ENCODE results near the gene PSMD12.
A peak's percentile ranks its signal among the peaks of the same experiment; 100 is the strongest.

The PSMD12 gene

GRCh38 chr17:67294451-67295199 lies 71.8 kb downstream of the PSMD12 start:
- Histone ChIP-seq H2AFZ (ENCODE audit: low read depth, low read length, severe bottlenecking) (no peak overlapping the region), H3K4me2 (ENCODE audit: low read depth, low read length, poor library complexity, severe bottlenecking) (no peak overlapping the region)
- TF ChIP-seq EZH2phosphoT487 (conservative IDR thresholded peaks at IDR 0.05; ENCODE audit: low read length) (no peak), CTCF (IDR thresholded peaks at IDR 0.05; ENCODE audit: insufficient read depth, low read length, poor library complexity, severe bottlenecking) (no peak)

GRCh38 chr17:67293251-67294203 lies 72.8 kb downstream of the PSMD12 start:
- H3K4me2 ChIP-seq (ENCODE audit: low read depth, low read length, poor library complexity, severe bottlenecking), result peak overlapping the region; percentile 23
- H4K20me1 ChIP-seq (ENCODE audit: low read depth, low read length), result no peaks in the 10 kb centered on the region

More at GRCh38 chr17:67294451-67295199, 71.8 kb downstream of the PSMD12 start:
- no peaks in the 10 kb centered on the region for H3K27me3 ChIP-seq (ENCODE audit: low read length)
- H3K36me3 ChIP-seq (ENCODE audit: low read length), result no peaks in the 10 kb centered on the region
- H3K9me2 ChIP-seq (replicated peaks; ENCODE audit: insufficient read depth, low read length), result no peaks in the 10 kb centered on the region
- H3K9me3 ChIP-seq (ENCODE audit: insufficient read depth, low read length), result no peaks in the 10 kb centered on the region
- no peaks in the 10 kb centered on the region for H3F3A ChIP-seq (ENCODE audit: insufficient read depth)
- H3K79me2 ChIP-seq (ENCODE audit: insufficient read depth, low read length), result no peaks in the 10 kb centered on the region
- H4K20me1 ChIP-seq (ENCODE audit: low read depth, low read length), result no peaks in the 10 kb centered on the region
- H3K4me3 ChIP-seq (ENCODE audit: insufficient read depth, low read length, poor library complexity, severe bottlenecking), result no peak overlapping the region
- no peak overlapping the region for H3K27ac ChIP-seq (ENCODE audit: low read depth, low read length)
- H3K9ac ChIP-seq (ENCODE audit: low read length), result no peak overlapping the region

GRCh38 chr17:67290711-67291291 lies 75.6 kb downstream of the PSMD12 start:
- Histone ChIP-seq H3K9ac (ENCODE audit: low read length) (no peak overlapping the region), H2AFZ (ENCODE audit: low read depth, low read length, severe bottlenecking) (no peak overlapping the region), H3K79me2 (ENCODE audit: insufficient read depth, low read length) (no peaks in the 10 kb centered on the region), H4K20me1 (ENCODE audit: low read depth, low read length) (no peaks in the 10 kb centered on the region), H3K27ac (ENCODE audit: low read depth, low read length) (no peak overlapping the region), H3F3A (ENCODE audit: insufficient read depth) (no peaks in the 10 kb centered on the region), H3K27me3 (ENCODE audit: low read length) (no peaks in the 10 kb centered on the region), H3K4me2 (ENCODE audit: low read depth, low read length, poor library complexity, severe bottlenecking) (no peak overlapping the region), H3K4me3 (ENCODE audit: insufficient read depth, low read length, poor library complexity, severe bottlenecking) (no peak overlapping the region), H3K9me2 (replicated peaks; ENCODE audit: insufficient read depth, low read length) (no peaks in the 10 kb centered on the region), H3K36me3 (ENCODE audit: low read length) (no peaks in the 10 kb centered on the region), H3K9me3 (ENCODE audit: insufficient read depth, low read length) (no peaks in the 10 kb centered on the region)
- TF ChIP-seq EZH2phosphoT487 (conservative IDR thresholded peaks at IDR 0.05; ENCODE audit: low read length) (no peak), CTCF (IDR thresholded peaks at IDR 0.05; ENCODE audit: insufficient read depth, low read length, poor library complexity, severe bottlenecking) (no peak)

More at GRCh38 chr17:67293251-67294203, 72.8 kb downstream of the PSMD12 start:
- Histone ChIP-seq H3K27me3 (ENCODE audit: low read length) (no peaks in the 10 kb centered on the region), H3K79me2 (ENCODE audit: insufficient read depth, low read length) (no peaks in the 10 kb centered on the region), H3K4me3 (ENCODE audit: insufficient read depth, low read length, poor library complexity, severe bottlenecking) (no peak overlapping the region), H3K9ac (ENCODE audit: low read length) (no peak overlapping the region), H3K27ac (ENCODE audit: low read depth, low read length) (no peak overlapping the region), H3K36me3 (ENCODE audit: low read length) (no peaks in the 10 kb centered on the region), H3K9me3 (ENCODE audit: insufficient read depth, low read length) (no peaks in the 10 kb centered on the region), H3K9me2 (replicated peaks; ENCODE audit: insufficient read depth, low read length) (no peaks in the 10 kb centered on the region), H3F3A (ENCODE audit: insufficient read depth) (no peaks in the 10 kb centered on the region), H2AFZ (ENCODE audit: low read depth, low read length, severe bottlenecking) (peak overlapping the region; percentile 83)
- TF ChIP-seq CTCF (IDR thresholded peaks at IDR 0.05; ENCODE audit: insufficient read depth, low read length, poor library complexity, severe bottlenecking) (peak; percentile 80), EZH2phosphoT487 (conservative IDR thresholded peaks at IDR 0.05; ENCODE audit: low read length) (no peak)
